Stomach (tissue), 4 donors: Measurements from ENCODE around the gene SPON2.

ENCODE experiments used
- EP300 ChIP-seq: sonication (generic); formaldehyde crosslinking; IDR thresholded peaks from one replicate; pipeline ENCODE4 v1.6.1; 2017; ENCODE audit warnings: antibody characterized with exemption
- TF ChIP-seq, protein P1 (sequence below), 7 experiments: fragments of 450-650 bp in 4 of 7; fragments of 200-600 bp in 3 of 7; sonication (generic) in 3 of 7; IDR thresholded peaks; one replicate each; pipeline ENCODE4 v1.5.1; 2016 to 2019; ENCODE audit warnings: antibody characterized with exemption in 7 of 7, control low read depth in 2 of 7, mild to moderate bottlenecking in 1 of 7

DNA sequence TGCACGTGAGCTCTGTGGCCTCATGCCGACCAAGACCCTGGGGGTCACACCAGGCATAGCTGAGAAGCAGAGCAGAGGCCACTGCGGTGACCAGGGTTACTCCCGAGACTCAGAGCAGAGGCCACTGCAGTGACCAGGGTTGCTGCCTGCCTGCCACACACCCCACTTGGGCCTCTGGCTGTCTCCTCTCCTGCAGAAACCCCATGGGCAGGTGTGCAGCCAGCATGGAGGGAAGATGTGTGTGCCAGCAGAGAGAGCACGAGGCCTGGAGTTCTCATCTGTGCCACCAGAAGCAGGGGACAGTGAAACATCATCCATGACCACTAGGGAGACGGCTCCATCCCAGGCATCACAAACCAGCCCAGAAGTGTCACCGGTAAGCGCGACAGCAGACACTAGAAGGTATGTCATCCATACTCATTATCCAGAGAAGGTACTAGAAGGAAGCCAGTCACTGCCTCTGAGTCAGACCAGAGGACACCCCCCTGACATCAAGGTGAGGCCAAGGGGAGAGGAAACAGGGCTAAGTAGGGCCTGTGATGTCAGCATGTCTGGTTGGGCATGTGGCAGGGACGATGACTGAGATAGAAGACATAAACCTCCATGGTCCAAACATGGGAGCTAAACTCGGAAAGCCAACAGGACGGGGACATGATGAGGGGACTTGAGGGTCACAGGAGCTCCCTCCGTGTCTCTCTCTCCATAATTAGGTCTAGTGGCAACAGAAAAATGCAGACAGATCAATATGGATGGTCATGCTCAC, 24.2 kb upstream of the SPON2 start:
- no peak for TF ChIP-seq EP300
- TF ChIP-seq, protein P1, sequence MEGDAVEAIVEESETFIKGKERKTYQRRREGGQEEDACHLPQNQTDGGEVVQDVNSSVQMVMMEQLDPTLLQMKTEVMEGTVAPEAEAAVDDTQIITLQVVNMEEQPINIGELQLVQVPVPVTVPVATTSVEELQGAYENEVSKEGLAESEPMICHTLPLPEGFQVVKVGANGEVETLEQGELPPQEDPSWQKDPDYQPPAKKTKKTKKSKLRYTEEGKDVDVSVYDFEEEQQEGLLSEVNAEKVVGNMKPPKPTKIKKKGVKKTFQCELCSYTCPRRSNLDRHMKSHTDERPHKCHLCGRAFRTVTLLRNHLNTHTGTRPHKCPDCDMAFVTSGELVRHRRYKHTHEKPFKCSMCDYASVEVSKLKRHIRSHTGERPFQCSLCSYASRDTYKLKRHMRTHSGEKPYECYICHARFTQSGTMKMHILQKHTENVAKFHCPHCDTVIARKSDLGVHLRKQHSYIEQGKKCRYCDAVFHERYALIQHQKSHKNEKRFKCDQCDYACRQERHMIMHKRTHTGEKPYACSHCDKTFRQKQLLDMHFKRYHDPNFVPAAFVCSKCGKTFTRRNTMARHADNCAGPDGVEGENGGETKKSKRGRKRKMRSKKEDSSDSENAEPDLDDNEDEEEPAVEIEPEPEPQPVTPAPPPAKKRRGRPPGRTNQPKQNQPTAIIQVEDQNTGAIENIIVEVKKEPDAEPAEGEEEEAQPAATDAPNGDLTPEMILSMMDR (IDR thresholded peaks at IDR 0.05) = no peak
